ENCODE data around the gene JAKMIP2.

Gene JAKMIP2

GRCh38 chr5:147645197-147645596, 137.3 kb downstream of the JAKMIP2 start:
- CTCF ChIA-PET: interaction anchor here (1.7 kb wide), 1 partner anchor 15 kb away, joined by 4 read pairs; no protein-coding TSS in a partner anchor
- DNase-seq (ENCODE audit: extremely low spot score): no peak
- POLR2A ChIA-PET: no interaction called here
- TF ChIP-seq CTCF (IDR thresholded peaks at IDR 0.05; ENCODE audit: control extremely low read depth, extremely low read depth, low read depth, missing control alignments): no peak

GRCh38 chr5:147644460-147644859, 138.1 kb downstream of the JAKMIP2 start:
- no peak for TF ChIP-seq CTCF (IDR thresholded peaks at IDR 0.05; ENCODE audit: control extremely low read depth, extremely low read depth, low read depth, missing control alignments)
- ChIA-PET CTCF (interaction anchor here (1.2 kb wide), 1 partner anchor 16 kb away, joined by 6 read pairs; no protein-coding TSS in a partner anchor), POLR2A (no interaction called here)
- DNase-seq (ENCODE audit: extremely low spot score): no peak

DNA sequence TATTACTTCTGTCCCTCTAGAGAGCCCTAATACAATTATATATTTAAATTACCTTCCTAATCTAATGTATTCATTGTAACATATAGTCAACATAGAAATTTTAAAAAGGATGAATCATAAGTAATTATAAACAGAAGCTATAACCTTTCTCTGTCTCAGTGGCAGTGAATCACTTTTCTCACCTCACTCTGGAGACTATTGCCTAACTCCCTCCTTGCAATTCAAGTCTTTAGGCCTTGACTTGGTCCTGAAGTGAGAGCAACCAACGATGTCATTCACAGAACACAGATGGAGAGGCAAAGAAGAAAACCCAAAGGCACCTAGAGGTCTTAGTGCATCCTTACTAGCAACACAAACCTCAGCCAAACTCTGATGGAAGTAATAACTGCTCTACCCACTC, 139.4 kb downstream of the JAKMIP2 start:
- TF ChIP-seq CTCF (IDR thresholded peaks at IDR 0.05; ENCODE audit: control extremely low read depth, extremely low read depth, low read depth, missing control alignments): no peak
- ChIA-PET CTCF (interaction anchor here (1.2 to 1.3 kb wide), 2 partner anchors 9 to 14 kb away, joined by 5 to 6 read pairs; no protein-coding TSS in a partner anchor), POLR2A (no interaction called here)
- no peak for DNase-seq (ENCODE audit: extremely low spot score)

DNA sequence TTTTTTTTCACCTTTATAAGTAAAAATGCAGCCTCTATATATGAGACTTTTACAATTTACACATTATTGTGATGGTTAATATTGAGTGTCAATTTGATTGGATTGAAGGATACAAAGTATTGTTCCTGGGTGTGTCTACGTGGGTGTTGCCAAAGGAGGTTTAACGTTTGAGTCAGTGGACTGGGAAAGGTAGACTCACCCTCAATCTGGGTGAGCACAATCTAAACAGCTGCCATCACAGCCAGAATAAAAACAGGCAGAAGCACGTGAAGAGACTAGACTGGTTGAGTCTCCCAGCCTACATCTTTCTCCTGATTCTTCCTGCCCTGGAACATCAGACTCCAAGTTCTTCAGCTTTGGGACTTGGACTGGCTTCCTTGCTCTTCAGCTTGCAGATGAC, 139.9 kb downstream of the JAKMIP2 start:
- ChIA-PET POLR2A (no interaction called here), CTCF (interaction anchor here (1.3 kb wide), 1 partner anchor 9 kb away, joined by 5 read pairs; no protein-coding TSS in a partner anchor)
- TF ChIP-seq CTCF (IDR thresholded peaks at IDR 0.05; ENCODE audit: control extremely low read depth, extremely low read depth, low read depth, missing control alignments): no peak
- DNase-seq (ENCODE audit: extremely low spot score): no peak

DNA sequence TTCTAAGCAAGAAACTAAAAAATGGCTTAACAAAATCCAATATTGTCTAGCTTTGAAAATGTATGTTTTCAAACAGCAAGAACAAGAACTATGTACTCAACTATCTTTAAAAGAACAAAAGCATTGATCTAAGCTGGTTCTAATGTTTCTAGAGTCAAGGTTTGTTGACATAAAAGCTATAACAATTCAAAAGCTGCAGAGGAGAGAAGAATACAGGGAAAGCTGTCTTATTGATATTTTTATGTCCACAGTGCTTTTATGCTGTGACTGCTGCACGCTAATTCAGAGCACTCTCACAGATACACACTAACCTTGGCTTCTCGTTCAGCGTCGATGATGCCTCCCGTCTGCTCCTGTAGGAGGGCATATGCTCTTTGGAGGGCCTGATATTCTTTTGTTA, 143.2 kb downstream of the JAKMIP2 start:
- no peak for TF ChIP-seq CTCF (IDR thresholded peaks at IDR 0.05; ENCODE audit: control extremely low read depth, extremely low read depth, low read depth, missing control alignments)
- CTCF ChIA-PET: interaction anchor here (0.8 to 1.9 kb wide), 5 partner anchors 9 to 183 kb away, joined by 3 to 9 read pairs (median 3); no protein-coding TSS in a partner anchor
- DNase-seq (ENCODE audit: extremely low spot score): no peak
- POLR2A ChIA-PET: no interaction called here

- DNase-seq (ENCODE audit: extremely low spot score): no peak
- TF ChIP-seq CTCF (IDR thresholded peaks at IDR 0.05; ENCODE audit: control extremely low read depth, extremely low read depth, low read depth, missing control alignments): no peak
- POLR2A ChIA-PET: no interaction called here
- CTCF ChIA-PET: interaction anchor here (1.0 to 2.3 kb wide), 2 partner anchors 9 to 15 kb away, joined by 3 to 8 read pairs; no protein-coding TSS in a partner anchor
Observed at GRCh38 chr5:147636729-147636984, 145.9 kb downstream of the JAKMIP2 start.

Data from GM10248 (cell line).